Measurements from ENCODE around the gene TMUB2.

DNA sequence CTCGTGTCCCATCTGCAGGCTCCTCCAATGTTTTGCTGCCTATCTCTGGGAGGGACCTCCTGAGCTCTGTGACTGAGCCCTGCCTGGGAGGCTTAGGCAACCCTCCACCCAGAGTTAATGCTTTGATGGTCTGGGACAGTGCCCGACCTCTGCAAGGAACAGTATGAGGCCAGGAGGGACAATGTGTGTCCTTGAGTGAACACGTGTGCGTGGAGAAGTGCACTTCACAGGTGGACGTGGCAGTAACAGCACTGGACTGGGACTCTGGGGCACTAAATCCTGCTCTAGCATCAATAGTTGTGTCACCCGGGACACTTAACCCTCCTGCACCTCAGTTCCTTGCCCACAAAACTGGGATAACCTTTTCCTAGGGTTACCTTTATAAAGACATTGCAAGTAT lies 28.1 kb downstream of the TMUB2 start:
- TF ChIP-seq POLR2AphosphoS5 (IDR thresholded peaks at IDR 0.05; ENCODE audit: insufficient read depth in 1 of 2, low read depth in 1 of 2), result no peak
- no peak for TF ChIP-seq POLR2A (IDR thresholded peaks at IDR 0.05)

Data from vagina (tissue), 2 donors.